ENCODE results near the gene HAPLN2.
"Not testable (repeated sequence)": the region's sequence is repeated elsewhere in the genome, so short reads cannot be mapped to it uniquely, and the experiment has no call there.

HAPLN2 gene

GRCh38 chr1:156601122-156601830, 17.9 kb upstream of the HAPLN2 start, which contains the start of gene GPATCH4:
TSS of gene GPATCH4 (minus strand) at chr1:156601479.
- TF ChIP-seq CTCF (IDR thresholded peaks at IDR 0.05) (no peak), ZFX (IDR thresholded peaks at IDR 0.05; ENCODE audit: borderline replicate concordance) (no peak)
- H3K27ac ChIP-seq, result peak within 1 kb of the TSS; percentile 86

- peak overlapping the region; percentile 86 for H3K27ac ChIP-seq
These were observed 17.3 kb upstream of the HAPLN2 start for GRCh38 chr1:156601892-156602291.

DNA sequence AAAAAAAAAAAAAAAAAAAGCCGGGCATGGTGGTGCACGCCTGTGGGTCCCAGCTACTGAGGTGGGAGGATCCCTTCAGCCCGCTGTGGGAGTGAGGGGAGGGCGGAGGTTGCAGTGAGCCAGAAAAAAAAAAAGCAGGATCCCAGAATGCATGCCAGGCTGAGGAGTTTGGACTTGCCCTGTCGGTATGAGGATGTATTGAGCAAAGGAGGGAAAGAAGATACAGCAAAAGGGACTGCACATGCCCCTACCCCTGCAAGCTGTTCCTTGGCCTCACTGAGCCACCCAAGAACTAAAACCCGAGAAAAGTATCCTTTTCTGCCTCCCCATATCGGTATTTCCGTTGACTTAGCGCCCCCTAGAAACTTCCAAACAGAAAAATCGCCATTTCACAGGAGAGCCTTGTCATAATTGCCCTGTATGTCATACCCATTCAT, 16.6 kb upstream of the HAPLN2 start:
- peak; percentile 79 for TF ChIP-seq CTCF (IDR thresholded peaks at IDR 0.05)
- TF ChIP-seq ZFX (IDR thresholded peaks at IDR 0.05; ENCODE audit: borderline replicate concordance), result no peak
- H3K27ac ChIP-seq, result no peak overlapping the region; the same call in 1 of the 2 replicates

More at GRCh38 chr1:156601892-156602291, 17.3 kb upstream of the HAPLN2 start:
- TF ChIP-seq CTCF (IDR thresholded peaks at IDR 0.05) (no peak), ZFX (IDR thresholded peaks at IDR 0.05; ENCODE audit: borderline replicate concordance) (no peak)

DNA sequence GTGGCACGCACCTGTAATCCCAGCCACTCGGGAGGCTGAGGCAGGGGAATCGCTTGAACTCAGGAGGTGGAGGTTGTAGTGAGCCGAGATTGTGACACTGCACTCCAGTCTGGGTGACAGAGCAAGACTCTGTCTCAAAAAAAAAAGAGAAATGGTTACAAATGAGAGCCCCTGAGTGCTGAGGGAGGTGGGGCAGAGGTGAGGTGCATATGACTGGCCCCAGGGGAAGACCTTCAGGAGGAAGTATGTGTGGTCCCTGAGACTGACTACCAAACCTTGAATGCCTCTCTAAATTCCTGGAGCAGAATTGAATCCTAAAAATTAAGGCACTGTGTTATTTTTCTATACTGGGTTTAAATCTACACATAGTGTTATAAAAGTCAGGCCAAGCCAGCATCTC, 11.9 kb upstream of the HAPLN2 start:
- H3K27ac ChIP-seq, result not testable (repeated sequence)

GRCh38 chr1:156608036-156608674, 11.1 kb upstream of the HAPLN2 start:
- TF ChIP-seq ZFX (IDR thresholded peaks at IDR 0.05; ENCODE audit: borderline replicate concordance) (no peak), CTCF (IDR thresholded peaks at IDR 0.05) (peak; percentile 99)
- peak overlapping the region; percentile 7; the same call in 1 of the 2 replicates for H3K27ac ChIP-seq

GRCh38 chr1:156608981-156609380, 10.2 kb upstream of the HAPLN2 start:
- H3K27ac ChIP-seq, result 0 out of 2 replicates have a peak overlapping the region, but pooled peaks have one; percentile 7

GRCh38 chr1:156610072-156610471, 9.1 kb upstream of the HAPLN2 start:
- not testable (repeated sequence) for H3K27ac ChIP-seq

More at GRCh38 chr1:156608981-156609380, 10.2 kb upstream of the HAPLN2 start:
- TF ChIP-seq ZFX (IDR thresholded peaks at IDR 0.05; ENCODE audit: borderline replicate concordance) (no peak), CTCF (IDR thresholded peaks at IDR 0.05) (peak; percentile 76)

- no peak for TF ChIP-seq ZFX (IDR thresholded peaks at IDR 0.05; ENCODE audit: borderline replicate concordance)
- TF ChIP-seq CTCF (IDR thresholded peaks at IDR 0.05), result no peak
- peak overlapping the region; percentile 81 for H3K27ac ChIP-seq
These were observed 6.5 kb upstream of the HAPLN2 start for GRCh38 chr1:156612666-156613065.

Data from 22Rv1 (cell line).